Measurements from ENCODE around the gene C15orf61.

DNA sequence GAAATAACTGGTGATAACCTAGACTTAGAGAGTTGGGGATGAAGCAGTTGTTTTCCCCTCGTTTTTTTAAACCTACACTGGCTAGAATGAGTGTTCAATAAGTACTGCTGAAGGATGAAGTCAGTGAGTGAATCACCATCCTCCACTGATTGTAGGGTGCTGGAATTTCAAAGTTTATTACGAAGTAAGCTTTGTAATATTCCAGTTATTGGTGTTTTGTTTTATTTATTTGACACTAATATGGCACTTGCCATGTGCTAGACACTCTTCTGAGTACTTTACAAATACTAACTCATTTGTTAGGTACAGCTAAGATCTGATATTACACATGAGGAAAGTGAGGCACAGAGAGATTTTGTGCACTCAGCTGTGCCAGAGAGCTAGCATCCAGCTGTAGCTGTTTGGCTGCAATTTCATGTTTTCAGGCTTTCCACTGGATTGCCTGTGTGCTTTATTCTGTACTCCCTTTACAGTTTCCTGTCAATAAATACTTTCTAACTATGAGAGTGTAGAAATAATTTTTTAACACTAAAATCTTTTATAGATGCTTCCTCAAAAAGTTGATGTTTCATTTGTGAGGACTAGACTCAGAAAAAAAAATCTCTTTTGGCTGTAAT lies 27.4 kb downstream of the C15orf61 start:
- TF ChIP-seq POLR2A (IDR thresholded peaks at IDR 0.05; ENCODE audit: low read length) (no peak), GATA1 (IDR thresholded peaks at IDR 0.05; ENCODE audit: low read depth, low read length) (no peak)
